ENCODE results near the gene CORIN. TPM values are rescaled to one million over a fixed set of nuclear protein-coding genes. Genes with fewer than 3 reads are reported as not detected.
"Not testable (repeated sequence)": the region's sequence is repeated elsewhere in the genome, so short reads cannot be mapped to it uniquely, and the experiment has no call there.

Gene CORIN
- total RNA-seq, 1 experiment from 2014 or later, result 1.2 TPM

- DNase-seq (ENCODE audit: low read depth), result no peak
These were observed 264.9 kb downstream of the CORIN start for GRCh38 chr4:47572981-47573380.

- DNase-seq (ENCODE audit: low read depth), result no peak
These were observed 267.1 kb downstream of the CORIN start for GRCh38 chr4:47570816-47571215.

GRCh38 chr4:47567511-47567910 lies 270.4 kb downstream of the CORIN start:
- no peak for DNase-seq (ENCODE audit: low read depth)

- DNase-seq (ENCODE audit: low read depth), result no peak
These were observed 270.9 kb downstream of the CORIN start for GRCh38 chr4:47566969-47567368.

GRCh38 chr4:47566566-47566965 lies 271.3 kb downstream of the CORIN start:
- DNase-seq (ENCODE audit: low read depth), result no peak

- no peak for DNase-seq (ENCODE audit: low read depth)
These were observed 275.6 kb downstream of the CORIN start for GRCh38 chr4:47562297-47562696.

- DNase-seq (ENCODE audit: low read depth), result peak; percentile 46
These were observed 276.5 kb downstream of the CORIN start for GRCh38 chr4:47561331-47561730.

- DNase-seq (ENCODE audit: low read depth), result no peak
These were observed 277.2 kb downstream of the CORIN start for GRCh38 chr4:47560682-47561081.

- DNase-seq (ENCODE audit: low read depth), result no peak
These were observed 280.6 kb downstream of the CORIN start for GRCh38 chr4:47557255-47557654.

- DNase-seq (ENCODE audit: low read depth), result not testable (repeated sequence)
These were observed 281.9 kb downstream of the CORIN start for GRCh38 chr4:47555920-47556319.

- DNase-seq (ENCODE audit: low read depth), result no peak
These were observed 284.3 kb downstream of the CORIN start for GRCh38 chr4:47553329-47554125.

- peak; percentile 43 for DNase-seq (ENCODE audit: low read depth)
These were observed 286.2 kb downstream of the CORIN start for GRCh38 chr4:47551682-47552081.

- DNase-seq (ENCODE audit: low read depth), result no peak
These were observed 286.8 kb downstream of the CORIN start for GRCh38 chr4:47550899-47551548.

- not testable (repeated sequence) for DNase-seq (ENCODE audit: low read depth)
These were observed 287.5 kb downstream of the CORIN start for GRCh38 chr4:47550357-47550756.

Other genes with a start within 250 kb of the CORIN start
- gene NFXL1, start 76.5 kb upstream of the CORIN start, total RNA-seq (2014; rRNA removed), result 8.1 TPM in 2 replicates
- gene CNGA1, start 178.6 kb upstream of the CORIN start, total RNA-seq (2014; rRNA removed), result not detected in 2 replicates
- gene NIPAL1, start 178.7 kb upstream of the CORIN start, total RNA-seq (2014; rRNA removed), result 0.71 and 1.7 TPM in 2 replicates